ENCODE data around the gene CAVIN2. TPM values are rescaled to one million over a fixed set of nuclear protein-coding genes. Genes with fewer than 3 reads are reported as not detected.

CAVIN2 gene
- total and polyA plus RNA-seq, 2 experiments from 2014 or later: 2.0 to 4.8 TPM

DNA sequence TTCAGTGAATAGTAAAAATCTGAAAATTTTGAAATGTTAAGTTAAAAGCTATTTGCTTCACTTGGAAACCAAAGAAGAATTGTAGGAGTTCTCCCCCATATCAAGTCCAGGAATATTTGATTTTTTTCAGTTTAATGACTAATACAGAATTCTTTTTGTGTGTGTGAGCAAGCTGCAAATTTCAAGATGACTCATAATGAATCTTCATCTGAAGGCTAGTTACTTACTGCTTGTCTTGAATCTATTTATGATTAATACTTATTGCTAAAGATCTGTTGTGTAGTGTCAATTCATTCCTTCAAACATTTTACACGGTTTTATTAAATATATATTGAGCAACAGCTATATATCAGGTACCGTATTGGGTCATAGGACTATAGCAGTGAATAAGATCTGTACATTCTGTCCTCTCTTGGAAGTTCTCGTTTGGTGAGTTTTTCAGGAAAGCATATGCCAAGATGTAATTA is 47.8 kb upstream of the CAVIN2 start:
- H3K79me2 ChIP-seq: no peaks in the 10 kb centered on the region
- 55% methylated on average over 3 of the region's 3 CpGs for WGBS (ENCODE audit: low lambda C conversion rate, missing lambda C conversion rate)
- H3K4me2 ChIP-seq: no peak overlapping the region
- no peak overlapping the region for H3K27ac ChIP-seq
- no peaks in the 10 kb centered on the region for H4K20me1 ChIP-seq (ENCODE audit: insufficient read depth, poor library complexity, severe bottlenecking)
- DNase-seq (ENCODE audit: low spot score): no peak
- no peaks in the 10 kb centered on the region for H3K36me3 ChIP-seq (replicated peaks; ENCODE audit: insufficient read depth, low read depth)
- no peaks in the 10 kb centered on the region for H3K27me3 ChIP-seq
- H3K9me3 ChIP-seq (ENCODE audit: low read depth): no peaks in the 10 kb centered on the region
- no peaks in the 10 kb centered on the region for H3K4me1 ChIP-seq (ENCODE audit: insufficient read depth)
- H3K9me2 ChIP-seq (replicated peaks; ENCODE audit: insufficient read depth): no peaks in the 10 kb centered on the region
- H3K4me3 ChIP-seq: no peak overlapping the region
- no peak overlapping the region for H2AFZ ChIP-seq
- TF ChIP-seq, protein P1, sequence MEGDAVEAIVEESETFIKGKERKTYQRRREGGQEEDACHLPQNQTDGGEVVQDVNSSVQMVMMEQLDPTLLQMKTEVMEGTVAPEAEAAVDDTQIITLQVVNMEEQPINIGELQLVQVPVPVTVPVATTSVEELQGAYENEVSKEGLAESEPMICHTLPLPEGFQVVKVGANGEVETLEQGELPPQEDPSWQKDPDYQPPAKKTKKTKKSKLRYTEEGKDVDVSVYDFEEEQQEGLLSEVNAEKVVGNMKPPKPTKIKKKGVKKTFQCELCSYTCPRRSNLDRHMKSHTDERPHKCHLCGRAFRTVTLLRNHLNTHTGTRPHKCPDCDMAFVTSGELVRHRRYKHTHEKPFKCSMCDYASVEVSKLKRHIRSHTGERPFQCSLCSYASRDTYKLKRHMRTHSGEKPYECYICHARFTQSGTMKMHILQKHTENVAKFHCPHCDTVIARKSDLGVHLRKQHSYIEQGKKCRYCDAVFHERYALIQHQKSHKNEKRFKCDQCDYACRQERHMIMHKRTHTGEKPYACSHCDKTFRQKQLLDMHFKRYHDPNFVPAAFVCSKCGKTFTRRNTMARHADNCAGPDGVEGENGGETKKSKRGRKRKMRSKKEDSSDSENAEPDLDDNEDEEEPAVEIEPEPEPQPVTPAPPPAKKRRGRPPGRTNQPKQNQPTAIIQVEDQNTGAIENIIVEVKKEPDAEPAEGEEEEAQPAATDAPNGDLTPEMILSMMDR (IDR thresholded peaks at IDR 0.05; ENCODE audit: poor library complexity): no peak
- TF ChIP-seq EZH2 (IDR thresholded peaks at IDR 0.05; ENCODE audit: borderline replicate concordance) (no peak), EZH2phosphoT487 (IDR thresholded peaks at IDR 0.05; ENCODE audit: low read depth, severe bottlenecking, unreplicated experiment) (no peak)

DNA sequence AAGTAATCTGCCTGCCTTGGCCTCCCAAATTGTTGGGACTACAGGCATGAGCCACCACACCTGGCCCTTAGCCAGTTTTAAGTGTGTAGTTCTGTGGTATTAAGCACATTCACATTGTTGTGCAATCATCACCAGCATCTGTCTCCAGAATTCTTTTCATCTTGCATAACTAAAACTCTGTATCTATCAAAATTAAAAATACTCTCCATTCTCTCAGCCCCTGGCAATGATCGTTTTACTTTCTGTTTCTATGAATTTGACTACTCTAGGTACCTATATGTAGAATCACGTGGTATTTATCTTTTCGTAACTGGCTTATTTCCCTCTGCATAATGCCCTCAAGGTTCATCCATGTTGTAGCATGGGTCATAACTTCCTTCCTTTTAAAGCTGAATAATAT is 45.5 kb upstream of the CAVIN2 start:
- Histone ChIP-seq H3K4me1 (ENCODE audit: insufficient read depth) (no peaks in the 10 kb centered on the region), H4K20me1 (ENCODE audit: insufficient read depth, poor library complexity, severe bottlenecking) (no peaks in the 10 kb centered on the region), H3K27ac (no peak overlapping the region), H3K79me2 (no peaks in the 10 kb centered on the region), H2AFZ (no peak overlapping the region), H3K9me2 (replicated peaks; ENCODE audit: insufficient read depth) (no peaks in the 10 kb centered on the region), H3K36me3 (replicated peaks; ENCODE audit: insufficient read depth, low read depth) (no peaks in the 10 kb centered on the region), H3K4me2 (no peak overlapping the region), H3K9me3 (ENCODE audit: low read depth) (no peaks in the 10 kb centered on the region), H3K27me3 (no peaks in the 10 kb centered on the region), H3K4me3 (no peak overlapping the region)
- no peak for DNase-seq (ENCODE audit: low spot score)
- 91% methylated on average over 3 of the region's 3 CpGs for WGBS (ENCODE audit: low lambda C conversion rate, missing lambda C conversion rate)
- TF ChIP-seq EZH2 (IDR thresholded peaks at IDR 0.05; ENCODE audit: borderline replicate concordance): no peak
- TF ChIP-seq, protein P1 (IDR thresholded peaks at IDR 0.05; ENCODE audit: poor library complexity): no peak
- no peak for TF ChIP-seq EZH2phosphoT487 (IDR thresholded peaks at IDR 0.05; ENCODE audit: low read depth, severe bottlenecking, unreplicated experiment)

DNA sequence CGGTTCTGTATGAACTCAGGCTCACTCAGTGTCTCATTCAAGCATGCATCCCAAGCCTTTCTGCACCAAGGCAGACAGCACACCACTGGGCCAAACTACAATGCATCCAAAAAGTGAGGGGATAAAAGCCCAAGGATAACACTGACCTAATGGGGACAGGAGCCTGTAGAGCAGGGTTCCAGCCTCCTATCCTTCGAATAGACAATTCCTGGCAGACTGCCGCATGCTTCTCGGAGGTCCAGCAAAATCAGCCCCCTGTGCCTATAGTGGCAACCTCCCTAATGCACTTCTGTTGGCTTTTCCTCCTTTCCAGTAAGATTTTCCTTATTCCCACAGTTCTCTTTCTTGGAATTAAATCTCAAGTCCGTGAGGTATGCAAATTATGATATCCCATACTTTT is 44.8 kb upstream of the CAVIN2 start:
- H3K4me3 ChIP-seq: no peak overlapping the region
- H3K36me3 ChIP-seq (replicated peaks; ENCODE audit: insufficient read depth, low read depth): no peaks in the 10 kb centered on the region
- H3K9me2 ChIP-seq (replicated peaks; ENCODE audit: insufficient read depth): no peaks in the 10 kb centered on the region
- no peak overlapping the region for H2AFZ ChIP-seq
- no peaks in the 10 kb centered on the region for H3K27me3 ChIP-seq
- TF ChIP-seq EZH2phosphoT487 (IDR thresholded peaks at IDR 0.05; ENCODE audit: low read depth, severe bottlenecking, unreplicated experiment) (no peak), EZH2 (IDR thresholded peaks at IDR 0.05; ENCODE audit: borderline replicate concordance) (no peak)
- TF ChIP-seq, protein P1 (IDR thresholded peaks at IDR 0.05; ENCODE audit: poor library complexity): no peak
- H3K79me2 ChIP-seq: no peaks in the 10 kb centered on the region
- H3K4me2 ChIP-seq: no peak overlapping the region
- 90% methylated on average over 5 of the region's 5 CpGs for WGBS (ENCODE audit: low lambda C conversion rate, missing lambda C conversion rate)
- H4K20me1 ChIP-seq (ENCODE audit: insufficient read depth, poor library complexity, severe bottlenecking): no peaks in the 10 kb centered on the region
- H3K9me3 ChIP-seq (ENCODE audit: low read depth): no peaks in the 10 kb centered on the region
- H3K27ac ChIP-seq: no peak overlapping the region
- H3K4me1 ChIP-seq (ENCODE audit: insufficient read depth): no peaks in the 10 kb centered on the region
- no peak for DNase-seq (ENCODE audit: low spot score)

DNA sequence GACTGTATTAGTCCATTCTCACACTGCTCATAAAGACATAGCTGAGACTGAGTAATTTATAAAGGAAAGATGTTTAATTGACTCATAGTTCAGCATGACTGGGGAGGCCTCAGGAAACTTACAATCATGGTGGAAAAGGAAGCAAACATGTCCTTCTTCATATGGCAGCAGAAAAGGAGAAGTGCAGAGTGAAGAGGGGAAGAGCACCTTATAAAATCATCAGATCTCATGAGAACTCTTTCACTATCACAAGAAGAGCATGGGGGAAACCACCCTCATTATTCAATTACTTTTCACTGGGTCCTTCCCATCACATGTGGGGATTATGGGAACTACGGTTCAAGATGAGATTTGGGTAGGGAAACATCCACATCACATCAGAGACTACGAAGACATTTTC is 43.0 kb upstream of the CAVIN2 start:
- Histone ChIP-seq H3K27ac (no peak overlapping the region), H3K36me3 (replicated peaks; ENCODE audit: insufficient read depth, low read depth) (no peaks in the 10 kb centered on the region), H3K9me3 (ENCODE audit: low read depth) (no peaks in the 10 kb centered on the region), H3K4me2 (no peak overlapping the region), H3K9me2 (replicated peaks; ENCODE audit: insufficient read depth) (no peaks in the 10 kb centered on the region), H3K4me1 (ENCODE audit: insufficient read depth) (no peaks in the 10 kb centered on the region), H3K27me3 (no peaks in the 10 kb centered on the region), H3K79me2 (no peaks in the 10 kb centered on the region), H3K4me3 (no peak overlapping the region), H2AFZ (no peak overlapping the region), H4K20me1 (ENCODE audit: insufficient read depth, poor library complexity, severe bottlenecking) (no peaks in the 10 kb centered on the region)
- WGBS (ENCODE audit: low lambda C conversion rate, missing lambda C conversion rate): 78% methylated on average over 2 of the region's 2 CpGs
- no peak for DNase-seq (ENCODE audit: low spot score)
- no peak for TF ChIP-seq EZH2phosphoT487 (IDR thresholded peaks at IDR 0.05; ENCODE audit: low read depth, severe bottlenecking, unreplicated experiment)
- TF ChIP-seq, protein P1 (IDR thresholded peaks at IDR 0.05; ENCODE audit: poor library complexity): no peak
- TF ChIP-seq EZH2 (IDR thresholded peaks at IDR 0.05; ENCODE audit: borderline replicate concordance): no peak
